Endothelial cell of umbilical vein (primary cell): Measurements from ENCODE around the gene KIFAP3.

Source experiments
- CTCF ChIP-seq, 2 donors: IDR thresholded peaks; 1 replicate in 1 of 2; 2 replicates in 1 of 2; pipeline ENCODE4 v1.5.1; 2011; ENCODE audit warnings: low read length in 2 of 2, mild to moderate bottlenecking in 2 of 2, moderate library complexity in 2 of 2, control low read depth in 1 of 2, inconsistent platforms in 1 of 2, low read depth in 1 of 2; ENCODE audit not compliant: insufficient read depth in 1 of 2; ENCODE audit errors: extremely low read depth in 1 of 2
- EZH2 ChIP-seq: IDR thresholded peaks from 2 replicates; pipeline ENCODE4 v1.6.1; 2012; ENCODE audit warnings: borderline replicate concordance, low read depth, mild to moderate bottlenecking, moderate library complexity, low read length, inconsistent platforms; ENCODE audit not compliant: severe bottlenecking
- FOS ChIP-seq: IDR thresholded peaks from 2 replicates; pipeline ENCODE4 v1.6.1; 2011; ENCODE audit warnings: mild to moderate bottlenecking, low read length, moderate library complexity, borderline replicate concordance; ENCODE audit not compliant: insufficient read depth
- GATA2 ChIP-seq: IDR thresholded peaks from 2 replicates; pipeline ENCODE4 v1.7.0; 2011; ENCODE audit warnings: low read depth, mild to moderate bottlenecking, moderate library complexity, mixed read lengths, low read length; ENCODE audit not compliant: insufficient read length, insufficient read depth
- JUN ChIP-seq: IDR thresholded peaks from 2 replicates; pipeline ENCODE4 v1.6.1; 2011; ENCODE audit warnings: borderline replicate concordance, low read depth; ENCODE audit not compliant: insufficient read length, insufficient read depth
- MAX ChIP-seq: IDR thresholded peaks from 2 replicates; pipeline ENCODE4 v1.6.1; 2011; ENCODE audit not compliant: insufficient read depth, insufficient read length
- MYC ChIP-seq: IDR thresholded peaks from one replicate; pipeline ENCODE4 v1.6.1; 2011; ENCODE audit warnings: mild to moderate bottlenecking, low read depth, low read length
- POLR2A ChIP-seq: IDR thresholded peaks from 2 replicates; pipeline ENCODE4 v1.6.1; 2012; ENCODE audit warnings: low read depth, mild to moderate bottlenecking, control low read depth, low read length
- POLR2AphosphoS5 ChIP-seq: IDR thresholded peaks from 2 replicates; pipeline ENCODE4 v1.6.1; 2012; ENCODE audit warnings: low read depth, mild to moderate bottlenecking, control low read depth, low read length, moderate library complexity; ENCODE audit not compliant: insufficient read depth

DNA sequence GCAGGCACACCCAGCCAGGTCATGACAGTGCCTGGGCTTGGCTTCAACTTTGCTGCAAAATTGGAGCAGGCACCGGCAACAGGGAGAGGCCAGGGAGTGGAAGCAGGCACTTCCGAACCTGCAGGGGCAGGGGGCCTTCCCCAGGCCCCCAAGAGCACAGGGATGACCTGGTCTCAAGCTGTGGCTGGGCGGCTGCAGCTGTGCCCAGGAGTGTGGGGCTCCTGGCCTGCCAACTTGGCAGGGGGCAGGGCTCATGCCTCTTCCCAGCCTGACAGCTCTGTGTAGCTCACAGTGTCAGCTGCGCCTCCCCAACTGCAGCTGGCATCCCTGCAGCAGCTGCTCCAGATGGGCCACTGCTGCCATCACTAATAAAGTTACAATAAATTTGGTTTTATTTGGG is 129.3 kb downstream of the KIFAP3 start:
- TF ChIP-seq CTCF (IDR thresholded peaks at IDR 0.05; ENCODE audit: extremely low read depth in 1 of 2, insufficient read depth in 1 of 2, low read depth in 1 of 2, low read length in 2 of 2), result no peak
- TF ChIP-seq POLR2A, result no peak
- no peak for TF ChIP-seq MAX
- TF ChIP-seq MYC, result no peak
- TF ChIP-seq POLR2AphosphoS5, result no peak
- TF ChIP-seq EZH2, result no peak
- TF ChIP-seq GATA2, result no peak
- TF ChIP-seq FOS, result no peak
- TF ChIP-seq JUN, result no peak
